MCF 10A (cell line): ENCODE measurements around the gene ZDHHC22. TPM values are rescaled to one million over a fixed set of nuclear protein-coding genes. Genes with fewer than 3 reads are reported as not detected.

Source experiments
- BruUV-seq: library from RNA; stranded (reverse); fragments of 400-500 nt; replicated peaks from 2 replicates; lab custom pipeline; 2021; lab: Mats Ljungman, UMichigan
- CTCF ChIA-PET: fragments of 300-600 bp; sonication (Branson Sonifier 250); formaldehyde crosslinking; extraction: SDS; loops from one replicate; lab custom pipeline; 2021; ENCODE audit warnings: antibody characterized with exemption, inconsistent platforms; lab: Yijun Ruan, JAX
- POLR2A ChIA-PET: fragments of 300-600, 350-650 bp; sonication (Branson Sonifier 250); formaldehyde crosslinking; extraction: SDS; loops from one replicate; lab custom pipeline; 2020; ENCODE audit warnings: antibody characterized with exemption, inconsistent platforms; lab: Yijun Ruan, JAX
- DNase-seq: peaks from one replicate; pipeline ENCODE4 v3.0.0-alpha.2; 2018; ENCODE audit not compliant: unreplicated experiment
- H3K27ac Mint-ChIP-seq: one replicate; pipeline ENCODE4 v1.8.0; 2022; ENCODE audit warnings: mild to moderate bottlenecking, low read depth, mixed read lengths; ENCODE audit not compliant: unreplicated experiment
- H3K27me3 Mint-ChIP-seq: one replicate; pipeline ENCODE4 v1.8.0; 2022; ENCODE audit warnings: mixed read lengths; ENCODE audit not compliant: insufficient read depth, unreplicated experiment
- H3K36me3 Mint-ChIP-seq: one replicate; pipeline ENCODE4 v1.8.0; 2022; ENCODE audit warnings: mild to moderate bottlenecking, moderate library complexity, mixed read lengths; ENCODE audit not compliant: insufficient read depth, unreplicated experiment
- H3K4me1 Mint-ChIP-seq: one replicate; pipeline ENCODE4 v1.8.0; 2022; ENCODE audit warnings: mixed read lengths; ENCODE audit not compliant: insufficient read depth, unreplicated experiment
- H3K4me3 Mint-ChIP-seq: one replicate; pipeline ENCODE4 v1.8.0; 2022; ENCODE audit warnings: mild to moderate bottlenecking, moderate library complexity, mixed read lengths; ENCODE audit not compliant: unreplicated experiment
- H3K9me3 Mint-ChIP-seq: one replicate; pipeline ENCODE4 v1.8.0; 2022; ENCODE audit warnings: mixed read lengths; ENCODE audit not compliant: unreplicated experiment
- CTCF ChIP-seq: fragments of 200-600 bp; IDR thresholded peaks from one replicate; pipeline ENCODE4 v1.8.0; 2022; ENCODE audit warnings: antibody characterized with exemption, mild to moderate bottlenecking; ENCODE audit not compliant: unreplicated experiment
- intact Hi-C: fragments of 100-400 bp; cut with micrococcal nuclease; formaldehyde crosslinking; loops from 2 replicates; pipeline ENCODE4 v1.14.1; 2022
- total RNA-seq: library from RNA; stranded (reverse); gene quantifications from 2 replicates; pipeline ENCODE4 v1.2.3, GENCODE V29; 2022

Gene ZDHHC22
- total RNA-seq, 1 experiment from 2014 or later, result not detected

GRCh38 chr14:77099425-77100167, 42.0 kb downstream of the ZDHHC22 start:
- H3K4me1 Mint-ChIP-seq, result peaks cover 45% of the 10 kb centered on the region
- DNase-seq, result peak; percentile 80
- no peaks in the 10 kb centered on the region for H3K27me3 Mint-ChIP-seq
- no peaks in the 10 kb centered on the region for H3K9me3 Mint-ChIP-seq
- TSS peak; percentile 14 for BruUV-seq
- ChIA-PET CTCF (interaction anchor here (0.5 to 2.7 kb wide), 17 partner anchors 10 to 227 kb away, joined by 3 to 18 read pairs (median 5); no protein-coding TSS in a partner anchor), POLR2A (interaction anchor here (0.7 to 4.3 kb wide), 26 partner anchors 10 to 287 kb away, joined by 3 to 54 read pairs (median 4); partner anchors contain the start of genes ANGEL1 and IRF2BPL)
- H3K36me3 Mint-ChIP-seq, result peaks cover 5% of the 10 kb centered on the region
- H3K4me3 Mint-ChIP-seq, result peak overlapping the region; percentile 98
- intact Hi-C loops, result loop anchor here (10.0 kb wide), 1 partner anchor 385 kb away; no protein-coding TSS in a partner anchor
- no peak for TF ChIP-seq CTCF
- peak overlapping the region; percentile 99 for H3K27ac Mint-ChIP-seq

GRCh38 chr14:77098529-77099353, 42.9 kb downstream of the ZDHHC22 start:
- BruUV-seq, result no TSS peak
- TF ChIP-seq CTCF, result no peak
- DNase-seq, result peak; percentile 64
- H3K36me3 Mint-ChIP-seq, result peaks cover 5% of the 10 kb centered on the region
- no peaks in the 10 kb centered on the region for H3K27me3 Mint-ChIP-seq
- intact Hi-C loops, result loop anchor here (10.0 kb wide), 1 partner anchor 384 kb away; no protein-coding TSS in a partner anchor
- ChIA-PET CTCF (interaction anchor here (0.5 to 2.7 kb wide), 17 partner anchors 10 to 226 kb away, joined by 3 to 18 read pairs (median 5); no protein-coding TSS in a partner anchor), POLR2A (interaction anchor here (0.7 to 4.3 kb wide), 31 partner anchors 10 to 606 kb away, joined by 3 to 54 read pairs (median 4); partner anchors contain the start of genes ANGEL1, GSTZ1, IRF2BPL and POMT2)
- peaks cover 43% of the 10 kb centered on the region for H3K4me1 Mint-ChIP-seq
- H3K27ac Mint-ChIP-seq, result peak overlapping the region; percentile 99
- peak overlapping the region; percentile 98 for H3K4me3 Mint-ChIP-seq
- H3K9me3 Mint-ChIP-seq, result no peaks in the 10 kb centered on the region

- peaks cover 43% of the 10 kb centered on the region for H3K4me1 Mint-ChIP-seq
- intact Hi-C loops, result loop anchor here (10.0 kb wide), 1 partner anchor 383 kb away; no protein-coding TSS in a partner anchor
- H3K9me3 Mint-ChIP-seq, result no peaks in the 10 kb centered on the region
- peak within 1 kb of the TSS; percentile 98 for H3K4me3 Mint-ChIP-seq
- ChIA-PET CTCF (interaction anchor here (0.6 to 17.4 kb wide), 17 partner anchors 11 to 388 kb away, joined by 3 to 338 read pairs (median 7); no protein-coding TSS in a partner anchor), POLR2A (interaction anchor here (0.6 to 4.3 kb wide), 33 partner anchors 9 to 607 kb away, joined by 3 to 54 read pairs (median 5); partner anchors contain the start of genes ANGEL1, GSTZ1, IRF2BPL and POMT2)
- H3K36me3 Mint-ChIP-seq, result peaks cover 5% of the 10 kb centered on the region
- peak; percentile 99 for DNase-seq
- peak within 1 kb of the TSS; percentile 99 for H3K27ac Mint-ChIP-seq
- BruUV-seq, result no TSS peak
- H3K27me3 Mint-ChIP-seq, result no peaks in the 10 kb centered on the region
- TF ChIP-seq CTCF, result no peak
Measured at GRCh38 chr14:77097700-77098528, 43.7 kb downstream of the ZDHHC22 start, which contains the start of gene CIPC. Gene CIPC (plus strand): TSS chr14:77098258. CDS start chr14:77105709, 7,451 bp downstream.
